HG02678 (cell line): ENCODE measurements around the gene TFDP1.

ENCODE experiments used
- ATAC-seq: cut with Tn5 transposase; IDR thresholded peaks from one replicate; pipeline ENCODE4 v1.9.1; 2021; ENCODE audit warnings: mild to moderate bottlenecking, moderate library complexity; ENCODE audit not compliant: unreplicated experiment

The TFDP1 gene

DNA sequence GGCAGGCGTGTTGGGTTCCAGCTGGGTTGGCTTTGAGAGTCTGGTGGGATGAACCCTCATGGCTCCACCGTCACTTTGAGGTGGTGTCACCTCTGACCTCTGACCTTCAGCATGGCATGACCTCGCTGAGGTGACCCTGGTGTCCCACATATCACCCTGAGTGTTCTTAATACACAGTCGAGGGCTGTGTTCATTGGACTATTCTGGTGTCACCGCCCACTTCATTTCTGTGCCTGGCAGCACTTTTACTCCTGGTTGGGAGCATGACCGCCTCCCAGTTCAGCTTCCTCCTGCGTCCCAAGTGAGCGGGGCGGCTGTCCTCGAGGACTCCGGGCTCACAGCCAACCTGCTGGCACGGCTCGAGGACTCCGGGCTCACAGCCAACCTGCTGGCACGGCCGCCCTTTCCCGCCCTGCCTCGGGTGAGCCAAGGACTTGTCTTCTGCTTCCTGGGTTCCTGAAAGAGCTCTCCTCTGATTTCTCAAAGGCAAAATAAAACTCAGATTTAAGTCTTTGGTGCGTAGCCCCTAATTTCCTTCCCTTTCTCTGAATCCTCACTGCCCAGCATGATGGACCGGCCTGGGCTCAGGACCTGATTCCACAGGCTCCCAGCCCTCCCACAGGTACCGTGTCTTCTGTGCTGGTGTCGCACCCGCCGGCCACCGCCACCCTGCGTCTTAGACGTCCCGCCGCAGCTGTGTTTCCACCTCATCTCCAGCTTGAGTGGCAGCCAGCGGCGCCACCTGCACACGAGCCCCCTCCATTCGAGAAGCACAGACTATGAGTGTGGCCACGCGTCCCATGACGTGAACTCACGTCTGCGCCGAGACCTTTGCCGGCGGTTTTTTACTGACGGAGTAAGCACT is 63.0 kb downstream of the TFDP1 start:
- no peak for ATAC-seq

- ATAC-seq, result no peak
Observed at GRCh38 chr13:113648216-113648610, 63.7 kb downstream of the TFDP1 start.

DNA sequence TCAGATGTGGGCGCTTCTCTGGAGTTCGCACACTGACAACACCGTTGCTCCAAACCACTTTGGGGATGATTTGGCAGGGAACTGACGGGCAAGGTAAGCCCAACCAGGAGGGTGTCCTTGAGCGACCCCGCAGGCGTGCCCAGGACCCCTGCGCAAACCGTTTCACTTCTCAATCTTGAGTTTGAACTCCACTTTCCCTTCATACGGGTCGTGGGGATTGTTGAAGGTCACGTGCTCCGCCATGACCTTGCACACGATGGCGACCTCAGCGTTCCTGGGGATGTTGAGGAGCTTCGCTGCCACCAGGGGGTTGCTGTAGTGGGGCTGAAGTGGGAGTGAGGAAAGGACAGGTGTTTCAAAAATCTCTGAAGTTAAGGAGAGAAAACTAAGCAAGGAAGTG is 64.7 kb downstream of the TFDP1 start:
- no peak for ATAC-seq

DNA sequence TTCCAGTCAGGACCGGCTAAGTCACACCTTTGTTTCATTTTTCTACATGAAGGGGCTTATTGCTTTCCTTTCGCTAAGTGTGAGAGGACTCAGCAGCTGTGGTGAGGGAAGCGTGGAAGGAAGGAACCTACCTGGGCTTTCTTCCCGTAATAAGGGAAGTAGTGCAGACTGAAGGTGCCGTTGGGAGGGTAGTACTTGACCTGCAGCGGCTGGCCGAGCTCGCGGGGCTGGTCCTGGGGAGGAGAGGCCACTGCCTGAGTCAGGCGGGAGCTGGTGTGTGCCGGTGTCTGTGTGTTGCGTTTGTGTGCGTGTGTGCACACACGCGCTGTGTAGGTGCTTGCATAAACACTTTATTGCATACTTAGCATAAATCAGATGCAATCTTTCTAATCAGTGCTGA is 65.7 kb downstream of the TFDP1 start:
- no peak for ATAC-seq

GRCh38 chr13:113650731-113651148 is 66.2 kb downstream of the TFDP1 start:
- no peak for ATAC-seq

- no peak for ATAC-seq
Observed at GRCh38 chr13:113651511-113652403, 67.2 kb downstream of the TFDP1 start.

GRCh38 chr13:113652404-113653263 is 68.1 kb downstream of the TFDP1 start:
- no peak for ATAC-seq

- ATAC-seq, result no peak
Observed at GRCh38 chr13:113653264-113654174, 69.0 kb downstream of the TFDP1 start.

DNA sequence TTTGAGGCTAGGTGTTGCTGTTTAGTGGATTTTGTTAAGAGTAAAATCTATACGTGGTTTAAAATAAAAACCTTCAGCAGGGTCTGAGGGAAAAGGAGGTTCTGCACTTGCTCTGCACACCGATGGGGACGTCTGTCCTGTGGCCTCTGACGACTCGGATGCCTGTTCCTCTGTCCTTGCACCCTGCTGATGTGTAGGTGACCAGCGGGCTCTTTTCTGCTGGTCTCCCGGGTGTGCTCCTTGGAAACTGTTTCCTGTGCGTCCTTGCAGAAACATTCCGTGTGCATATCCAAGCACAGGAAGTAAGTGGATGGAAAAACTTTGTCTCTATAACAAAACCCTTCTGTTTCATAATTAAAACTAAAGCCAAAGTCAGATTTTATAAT is 69.6 kb downstream of the TFDP1 start:
- no peak for ATAC-seq

GRCh38 chr13:113654591-113655345 is 70.2 kb downstream of the TFDP1 start:
- no peak for ATAC-seq

DNA sequence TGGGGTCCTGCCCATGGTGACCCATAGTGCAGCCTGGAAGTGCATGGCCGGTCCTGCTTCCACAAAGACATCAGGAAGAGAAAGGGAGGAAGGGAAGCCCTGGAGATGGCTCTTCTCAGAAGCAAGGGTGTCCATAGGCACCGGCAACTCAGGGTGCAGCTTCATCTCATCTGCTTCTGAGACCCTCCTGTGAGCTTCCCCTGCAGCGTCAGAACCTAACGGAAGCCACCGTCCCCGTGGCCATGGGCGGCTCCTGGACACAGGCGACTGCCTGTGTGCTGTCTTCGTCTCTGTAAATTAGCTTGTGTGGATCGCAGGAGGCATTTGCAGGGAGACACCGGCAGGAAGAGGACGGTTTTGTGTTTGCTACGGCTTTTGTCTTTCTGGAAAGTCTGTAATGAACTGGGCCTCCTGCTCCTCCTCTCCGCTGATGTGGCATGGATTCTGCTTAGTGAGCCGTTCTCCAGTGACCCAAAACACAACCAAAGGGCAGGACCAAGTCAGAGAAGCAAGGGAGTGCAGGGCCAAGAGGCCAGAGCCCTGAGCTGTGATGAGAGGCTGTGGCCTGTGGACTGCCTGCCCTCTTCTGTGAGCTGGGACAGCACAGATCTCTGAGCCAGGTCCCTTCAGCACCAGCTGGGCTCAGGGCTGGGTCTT is 70.9 kb downstream of the TFDP1 start:
- ATAC-seq, result no peak

DNA sequence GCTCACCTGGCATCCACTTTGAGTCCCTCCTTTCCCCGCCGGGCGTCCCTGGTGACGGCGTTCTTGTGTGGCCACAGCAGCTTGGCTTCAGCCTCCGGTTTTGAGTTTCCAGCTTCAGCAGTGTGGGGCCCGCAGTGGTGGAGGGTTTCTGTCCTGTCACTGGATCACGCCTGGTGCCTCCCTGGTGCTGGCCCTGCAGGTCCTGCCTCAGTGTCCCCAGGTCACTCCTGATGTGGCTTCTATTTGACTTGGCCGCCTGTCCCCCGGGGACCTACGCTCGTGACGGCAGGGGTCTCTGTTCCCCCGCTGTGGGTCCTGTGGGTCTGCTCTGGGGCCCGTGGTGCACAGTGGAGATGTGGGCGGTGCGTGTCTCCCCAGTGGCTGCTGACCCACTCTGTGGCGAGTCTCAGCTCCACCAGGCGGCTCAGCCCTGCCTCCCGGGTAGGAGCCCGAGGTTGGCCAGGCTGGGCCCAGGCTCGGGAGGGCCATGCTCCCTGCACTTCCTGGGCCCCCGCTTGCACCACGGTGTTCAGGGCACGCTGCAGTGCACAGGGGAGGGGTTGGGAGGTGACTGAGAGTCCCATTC is 71.5 kb downstream of the TFDP1 start:
- no peak for ATAC-seq

- no peak for ATAC-seq
Observed at GRCh38 chr13:113656831-113657671, 72.5 kb downstream of the TFDP1 start.

GRCh38 chr13:113657851-113658741 is 73.5 kb downstream of the TFDP1 start, which contains the start of gene ATP4B:
ATP4B (minus strand) TSS chr13:113658198; CDS start chr13:113658144, 54 bp downstream.
- no peak for ATAC-seq

DNA sequence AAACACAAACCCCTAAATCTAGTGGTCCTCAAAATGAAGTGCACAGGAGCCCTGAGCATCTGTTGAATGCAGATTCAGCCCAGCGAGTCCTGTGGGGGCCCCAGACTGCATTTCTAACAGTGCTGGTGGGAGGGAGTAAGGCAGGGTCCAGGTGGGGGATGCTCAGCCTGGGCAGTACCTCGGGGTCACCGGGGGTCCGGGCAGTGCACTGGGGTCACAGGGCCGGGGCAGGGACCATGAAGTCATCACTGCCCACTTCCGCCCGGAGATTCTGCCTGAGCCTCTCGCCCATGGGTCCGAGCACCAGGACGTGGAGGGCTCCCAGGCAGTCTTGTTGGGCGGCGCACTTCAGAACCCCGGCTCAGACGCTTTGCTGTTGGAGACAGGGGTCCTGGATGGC is 74.3 kb downstream of the TFDP1 start:
- no peak for ATAC-seq

DNA sequence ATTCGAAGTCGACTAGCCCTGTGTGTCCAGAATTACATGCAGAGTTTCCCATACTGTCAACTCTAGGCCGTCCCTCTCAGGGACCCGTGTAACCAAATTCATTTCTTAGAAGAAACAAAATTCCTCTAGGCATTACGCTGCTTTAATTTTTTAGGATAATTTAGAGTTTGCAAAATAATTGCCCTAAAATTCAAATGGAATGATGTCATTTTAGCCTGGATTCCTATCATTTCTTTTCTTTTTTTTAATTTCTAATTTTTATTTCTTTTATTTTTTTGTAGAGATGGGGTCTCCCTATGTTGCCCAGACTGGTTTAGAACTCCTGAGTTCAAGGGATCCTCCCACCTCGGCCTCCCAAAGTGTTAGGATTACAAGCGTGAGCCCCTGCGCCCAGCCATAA is 74.8 kb downstream of the TFDP1 start:
- ATAC-seq, result no peak
